ENCODE measurements around the gene RYK.

DNA sequence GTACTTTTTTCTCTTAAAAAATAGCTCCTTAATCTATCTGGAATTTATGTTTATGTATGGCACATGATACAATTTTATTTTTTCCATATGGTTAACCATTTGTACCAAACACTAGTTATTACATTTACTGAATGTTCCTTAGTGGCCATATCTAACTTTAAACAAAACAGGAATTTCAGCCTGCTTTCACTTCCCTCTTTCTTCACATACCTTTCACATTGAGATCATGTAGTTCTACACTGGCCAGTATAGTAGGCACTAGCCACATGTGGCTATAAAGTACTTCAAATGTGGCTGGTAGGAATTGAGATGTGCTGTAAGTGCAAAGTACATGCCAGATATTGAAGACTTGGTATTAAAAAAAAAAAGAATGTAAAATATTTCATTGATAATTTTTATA lies 4.7 kb upstream of the RYK start:
- no peak for TF ChIP-seq GATA2 (IDR thresholded peaks at IDR 0.05; ENCODE audit: low read depth, low read length)
- no peak for TF ChIP-seq GATA3 (IDR thresholded peaks at IDR 0.05; ENCODE audit: low read depth, low read length)

All from SH-SY5Y (cell line).